GM21528 (cell line): ENCODE data around the gene STAT2.
"Not testable (repeated sequence)": the region's sequence is repeated elsewhere in the genome, so short reads cannot be mapped to it uniquely, and the experiment has no call there.

Source experiments
- ATAC-seq: cut with Tn5 transposase; IDR thresholded peaks from one replicate; pipeline ENCODE4 v1.9.1; 2021; ENCODE audit warnings: mild to moderate bottlenecking, moderate library complexity; ENCODE audit not compliant: unreplicated experiment, low FRiP score

Gene STAT2

GRCh38 chr12:56359851-56360767 lies at the start of gene STAT2:
Gene STAT2, minus strand, starts transcription at chr12:56360107. Its CDS starts 3,536 bp downstream, at chr12:56356571.
- peak; percentile 95 for ATAC-seq

- no peak for ATAC-seq
Measured at GRCh38 chr12:56408799-56409417, 49.0 kb upstream of the STAT2 start.

- ATAC-seq = not testable (repeated sequence)
Measured at GRCh38 chr12:56404227-56404626, 44.3 kb upstream of the STAT2 start.

GRCh38 chr12:56401612-56402011 lies 41.7 kb upstream of the STAT2 start:
- not testable (repeated sequence) for ATAC-seq

GRCh38 chr12:56401125-56401524 lies 41.2 kb upstream of the STAT2 start:
- not testable (repeated sequence) for ATAC-seq

- ATAC-seq = not testable (repeated sequence)
Measured at GRCh38 chr12:56399466-56399865, 39.6 kb upstream of the STAT2 start.

GRCh38 chr12:56398324-56398723 lies 38.4 kb upstream of the STAT2 start:
- no peak for ATAC-seq

GRCh38 chr12:56392331-56392730 lies 32.4 kb upstream of the STAT2 start:
- no peak for ATAC-seq

GRCh38 chr12:56391721-56392120 lies 31.8 kb upstream of the STAT2 start:
- no peak for ATAC-seq

- no peak for ATAC-seq
Measured at GRCh38 chr12:56389412-56389811, 29.5 kb upstream of the STAT2 start.

GRCh38 chr12:56387152-56387736 lies 27.3 kb upstream of the STAT2 start:
- no peak for ATAC-seq

GRCh38 chr12:56385873-56386272 lies 26.0 kb upstream of the STAT2 start:
- no peak for ATAC-seq

GRCh38 chr12:56382611-56383010 lies 22.7 kb upstream of the STAT2 start:
- ATAC-seq = no peak

- ATAC-seq = no peak
Measured at GRCh38 chr12:56377989-56378316, 18.0 kb upstream of the STAT2 start.

- no peak for ATAC-seq
Measured at GRCh38 chr12:56377310-56377988, 17.5 kb upstream of the STAT2 start.

- ATAC-seq = peak; percentile 72
Measured at GRCh38 chr12:56375598-56376434, 15.9 kb upstream of the STAT2 start.

- ATAC-seq = peak; percentile 36
Measured at GRCh38 chr12:56374726-56375597, 15.1 kb upstream of the STAT2 start.

- no peak for ATAC-seq
Measured at GRCh38 chr12:56373515-56373914, 13.6 kb upstream of the STAT2 start.

GRCh38 chr12:56366948-56367347 lies 7.0 kb upstream of the STAT2 start:
- ATAC-seq = no peak
